Motor neuron (in vitro differentiated cells): ENCODE results near the gene MOB3B. TPM values are rescaled to one million over a fixed set of nuclear protein-coding genes. Genes with fewer than 3 reads are reported as not detected.
A peak's percentile ranks its signal among the peaks of the same experiment; 100 is the strongest.

Experiments
- ATAC-seq, 8 experiments: fragments of 200-7000 bp; cut with Tn5 transposase; replicated peaks in 6 of 8; 2 replicates each; pipeline ENCODE4 v1.8.0; 2021; ENCODE audit warnings: mild to moderate bottlenecking in 8 of 8, moderate library complexity in 8 of 8
- H3K27ac ChIP-seq, 2 donors: fragments of 250-450 bp; sonication (Bioruptor Pico); 2 replicates each; pipeline ENCODE4 v1.9.0; 2021; ENCODE audit warnings: antibody characterized with exemption in 2 of 2, mild to moderate bottlenecking in 2 of 2, moderate library complexity in 1 of 2
- H3K4me1 ChIP-seq, 2 donors: fragments of 250-450 bp; sonication (Bioruptor Pico); replicated peaks in 1 of 2; 2 replicates each; pipeline ENCODE4 v1.6.1; 2021; ENCODE audit warnings: antibody characterized with exemption in 2 of 2, mild to moderate bottlenecking in 2 of 2, moderate library complexity in 1 of 2
- H3K4me3 ChIP-seq, 5 donors: fragments of 250-450 bp; sonication (Bioruptor Pico); 2 replicates each; pipeline ENCODE4 v1.9.0; 2021; ENCODE audit warnings: antibody characterized with exemption in 5 of 5, mild to moderate bottlenecking in 5 of 5, moderate library complexity in 4 of 5
- WGBS, 10 experiments: fragments of 450-650 bp; shearing (Covaris generic); methylation state at CpG; one replicate each; pipeline ENCODE4 v1.0.0; 2022; 5-methylcytosine and 5-hydroxymethylcytosine counted together
- in situ Hi-C, 9 experiments: fragments of 400-800 bp; cut with MboI; loops; one replicate each; pipeline ENCODE4 v1.15.0; 2021; ENCODE audit warnings: low sequenced_read_pairs in 9 of 9, low pct_unique_long_range_greater_than_20kb in 2 of 9; ENCODE audit not compliant: unreplicated experiment in 9 of 9
- total RNA-seq, 8 experiments: library from RNA; unstranded; fragments of 300-600 nt; gene quantifications; 2 replicates each; pipeline versions ENCODE4 v1.2.3 to v1.2.4, GENCODE V29; 2022

MOB3B gene
- total RNA-seq, 8 experiments from 2014 or later = 3.7 to 13.4 (median 5.2) TPM

DNA sequence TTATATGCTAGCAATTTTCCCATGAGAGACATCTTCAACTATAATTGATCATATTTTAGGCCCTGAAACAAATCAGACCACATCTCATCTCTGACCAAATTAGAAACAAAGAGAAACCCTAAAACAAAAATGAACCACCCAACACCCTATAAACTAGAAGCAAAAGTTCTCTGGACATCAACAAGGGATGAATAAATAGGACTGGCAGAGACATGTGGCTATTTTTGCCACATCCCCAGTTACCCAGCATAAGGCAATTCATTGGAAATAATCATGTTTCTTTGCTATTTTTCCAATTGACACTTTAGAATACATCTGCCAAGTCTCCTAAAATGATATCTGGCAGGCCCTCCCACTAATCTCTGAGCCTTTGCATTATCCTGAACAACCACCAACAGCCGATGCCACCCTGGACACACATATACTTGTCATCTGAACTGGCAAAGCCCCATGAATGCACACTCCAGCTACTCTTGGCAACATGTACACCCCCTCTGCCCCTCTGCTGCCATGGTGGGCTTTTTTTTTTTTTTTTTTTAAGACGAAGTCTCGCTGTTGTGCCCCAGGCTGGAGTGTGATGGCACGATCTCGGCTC lies 179.1 kb downstream of the MOB3B start:
- peaks cover 0 to 23% of the 10 kb centered on the region in 2 donors for H3K4me1 ChIP-seq
- no peak overlapping the region for H3K27ac ChIP-seq
- in situ Hi-C loops = no loop called here
- WGBS, 10 experiments = 70 to 100% (median 100%) methylated on average over 1 to 4 of the region's 5 CpGs; no CpG with 5 or more reads in 5 of the 10 experiments
- no peak for ATAC-seq
- no peak overlapping the region for H3K4me3 ChIP-seq

GRCh38 chr9:27349698-27350080 lies 179.9 kb downstream of the MOB3B start:
- WGBS, 10 experiments = 43 to 88% (median 69%) methylated on average over 1 of the region's 1 CpG; no CpG with 5 or more reads in 5 of the 10 experiments
- in situ Hi-C loops = loop anchor here in 2 of 9 experiments (25.0 kb wide), 1 partner anchor 188 kb away; the partner anchor contains the start of gene MOB3B (in 2 of the 2)

DNA sequence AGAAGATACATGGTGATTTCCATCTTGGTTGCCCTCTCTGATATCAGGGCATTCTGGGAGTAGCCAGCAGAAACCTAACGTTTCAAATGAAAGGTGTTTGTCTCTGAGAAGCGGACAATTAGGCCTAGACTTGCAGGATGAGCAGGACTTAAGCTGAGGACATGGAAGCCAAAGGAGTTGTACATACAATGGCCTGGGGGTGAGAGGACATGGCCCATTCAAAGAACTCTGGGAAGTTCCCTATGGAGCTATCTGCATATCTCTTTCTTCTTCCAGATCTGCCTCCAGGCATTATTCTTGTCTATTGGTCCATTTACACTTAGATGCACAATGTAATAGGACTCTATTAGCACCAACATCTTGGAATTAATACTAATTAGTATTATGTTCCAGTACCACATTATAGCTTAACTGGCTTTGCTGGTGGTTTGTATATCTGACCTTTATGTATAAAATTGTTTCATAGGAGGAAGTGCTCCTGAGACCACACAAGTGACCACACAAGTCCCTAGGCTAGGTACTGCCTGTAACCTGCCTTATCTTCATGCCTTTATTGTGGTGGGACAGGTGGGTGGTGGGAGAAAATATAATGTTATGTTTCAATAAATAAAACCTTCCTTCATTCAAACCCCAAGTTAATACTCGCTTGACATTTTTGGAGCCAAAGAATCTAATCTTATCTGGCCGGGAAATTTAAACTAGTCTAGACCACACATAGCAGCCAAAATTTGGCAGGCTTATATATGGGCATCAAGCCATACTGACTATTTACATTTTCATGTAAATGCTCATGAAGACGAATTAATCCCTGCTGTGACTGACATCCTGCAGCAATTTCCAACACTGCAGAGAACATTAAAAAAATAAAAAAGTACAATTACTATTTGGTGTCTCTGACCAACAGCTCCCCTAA lies 180.6 kb downstream of the MOB3B start:
- no peak overlapping the region for H3K27ac ChIP-seq
- in situ Hi-C loops = loop anchor here in 2 of 9 experiments (25.0 kb wide), 1 partner anchor 188 kb away; the partner anchor contains the start of gene MOB3B (in 2 of the 2)
- 10 to 80% (median 71%) methylated on average over 2 to 5 of the region's 5 CpGs; no CpG with 5 or more reads in 1 of the 10 experiments for WGBS, 10 experiments
- peak in 1 of 8 experiments; percentile 46 for ATAC-seq
- no peak overlapping the region for H3K4me3 ChIP-seq
- H3K4me1 ChIP-seq = peaks cover 0 to 18% of the 10 kb centered on the region in 2 donors

More at GRCh38 chr9:27349698-27350080, 179.9 kb downstream of the MOB3B start:
- Histone ChIP-seq H3K4me1 (peaks cover 0 to 23% of the 10 kb centered on the region in 2 donors), H3K4me3 (no peak overlapping the region), H3K27ac (no peak overlapping the region)
- ATAC-seq = peak in 1 of 8 experiments; percentile 11

DNA sequence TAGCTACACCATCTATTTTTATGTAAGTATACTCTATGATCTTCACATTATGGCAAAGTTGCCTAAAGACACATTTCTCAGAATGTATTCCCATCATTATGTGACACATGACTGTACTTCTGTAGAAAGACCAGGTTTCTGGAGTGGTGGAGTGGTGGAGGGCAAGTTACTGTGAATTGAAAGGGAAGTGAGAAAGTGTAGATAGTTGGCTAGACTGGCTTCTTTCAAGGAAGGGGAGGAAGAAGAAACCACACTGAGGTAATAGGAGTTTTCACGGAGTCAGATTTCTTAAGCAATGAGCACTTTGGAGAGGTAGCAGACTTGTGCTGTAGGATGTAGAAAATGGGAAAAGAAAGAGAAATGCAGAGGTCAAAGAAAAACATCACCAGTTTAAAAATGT lies 181.7 kb downstream of the MOB3B start:
- Histone ChIP-seq H3K27ac (no peak overlapping the region), H3K4me3 (no peak overlapping the region), H3K4me1 (peaks cover 0 to 9% of the 10 kb centered on the region in 2 donors)
- in situ Hi-C loops = loop anchor here in 2 of 9 experiments (25.0 kb wide), 1 partner anchor 189 kb away; the partner anchor contains the start of gene MOB3B (in 2 of the 2)
- ATAC-seq = no peak
- WGBS, 10 experiments = 88 to 100% (median 100%) methylated on average over 1 of the region's 1 CpG; no CpG with 5 or more reads in 3 of the 10 experiments

DNA sequence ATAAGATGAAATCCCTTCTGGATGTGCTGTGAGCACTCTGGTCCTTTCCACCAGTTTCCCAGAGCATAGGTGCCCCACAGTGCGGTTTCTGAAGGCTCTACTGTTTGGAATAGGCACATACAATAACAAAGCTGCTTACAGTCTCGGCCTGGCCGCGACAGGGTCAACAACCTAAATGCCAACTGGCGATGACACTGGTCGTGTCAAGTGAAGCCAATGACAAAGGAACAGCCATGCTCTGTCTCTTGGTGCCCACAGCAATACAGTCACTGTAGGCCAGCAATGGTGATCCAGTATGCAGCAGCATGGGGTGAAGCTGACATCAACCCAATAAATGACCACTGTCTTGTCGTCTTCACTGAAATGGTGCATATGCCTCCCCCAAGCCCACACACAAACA lies 184.8 kb downstream of the MOB3B start:
- 75 to 100% (median 98%) methylated on average over 1 to 4 of the region's 7 CpGs; no CpG with 5 or more reads in 4 of the 10 experiments for WGBS, 10 experiments
- H3K4me1 ChIP-seq = peaks cover 14 to 22% of the 10 kb centered on the region in 2 donors
- ATAC-seq = no peak
- in situ Hi-C loops = loop anchor here in 2 of 9 experiments (25.0 kb wide), 1 partner anchor 193 kb away; the partner anchor contains the start of gene MOB3B (in 2 of the 2)
- H3K4me3 ChIP-seq = no peak overlapping the region
- no peak overlapping the region for H3K27ac ChIP-seq

GRCh38 chr9:27341545-27342294 lies 187.9 kb downstream of the MOB3B start:
- ATAC-seq = peak in 1 of 8 experiments; percentile 23
- 24 to 100% (median 90%) methylated on average over 2 to 9 of the region's 9 CpGs; no CpG with 5 or more reads in 1 of the 10 experiments for WGBS, 10 experiments
- H3K27ac ChIP-seq = no peak overlapping the region
- H3K4me3 ChIP-seq = no peak overlapping the region
- peaks cover 16 to 22% of the 10 kb centered on the region in 2 donors for H3K4me1 ChIP-seq
- in situ Hi-C loops = loop anchor here in 2 of 9 experiments (25.0 kb wide), 1 partner anchor 196 kb away; the partner anchor contains the start of gene MOB3B (in 2 of the 2)

GRCh38 chr9:27340961-27341511 lies 188.6 kb downstream of the MOB3B start:
- in situ Hi-C loops = loop anchor here in 2 of 9 experiments (25.0 kb wide), 1 partner anchor 196 kb away; the partner anchor contains the start of gene MOB3B (in 2 of the 2)
- ATAC-seq = peak in 5 of 8 experiments; percentile 46 to 79 (median 70)
- Histone ChIP-seq H3K27ac (no peak overlapping the region), H3K4me1 (peaks cover 16 to 22% of the 10 kb centered on the region in 2 donors), H3K4me3 (no peak overlapping the region)
- WGBS, 10 experiments = 33 to 54% (median 38%) methylated on average over 3 to 7 of the region's 7 CpGs; no CpG with 5 or more reads in 3 of the 10 experiments

DNA sequence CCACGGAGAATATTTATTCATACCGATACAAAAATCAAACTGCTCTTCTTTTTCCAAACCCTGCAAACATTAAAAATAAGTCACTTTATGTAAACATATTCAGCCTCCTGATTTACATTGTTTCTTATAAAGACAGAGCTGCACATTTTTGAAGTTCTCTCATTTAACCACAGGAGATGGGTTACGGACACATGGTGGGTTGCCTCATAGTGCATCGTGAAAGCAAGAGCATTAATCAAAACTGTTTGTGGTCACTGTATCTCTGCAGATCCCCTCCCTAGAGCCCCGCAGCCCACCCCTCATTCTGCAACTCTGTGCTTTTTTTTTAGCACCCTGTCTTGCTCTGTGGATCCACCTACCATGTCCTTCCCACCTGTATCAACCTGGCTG lies 189.3 kb downstream of the MOB3B start:
- H3K27ac ChIP-seq = no peak overlapping the region
- WGBS, 10 experiments = 0 to 100% (median 23%) methylated on average over 1 to 3 of the region's 5 CpGs; no CpG with 5 or more reads in 2 of the 10 experiments
- H3K4me1 ChIP-seq = peaks cover 16 to 22% of the 10 kb centered on the region in 2 donors
- in situ Hi-C loops = loop anchor here in 2 of 9 experiments (25.0 kb wide), 1 partner anchor 197 kb away; the partner anchor contains the start of gene MOB3B (in 2 of the 2)
- H3K4me3 ChIP-seq = no peak overlapping the region
- ATAC-seq = peak in 7 of 8 experiments; percentile 14 to 62 (median 34)

DNA sequence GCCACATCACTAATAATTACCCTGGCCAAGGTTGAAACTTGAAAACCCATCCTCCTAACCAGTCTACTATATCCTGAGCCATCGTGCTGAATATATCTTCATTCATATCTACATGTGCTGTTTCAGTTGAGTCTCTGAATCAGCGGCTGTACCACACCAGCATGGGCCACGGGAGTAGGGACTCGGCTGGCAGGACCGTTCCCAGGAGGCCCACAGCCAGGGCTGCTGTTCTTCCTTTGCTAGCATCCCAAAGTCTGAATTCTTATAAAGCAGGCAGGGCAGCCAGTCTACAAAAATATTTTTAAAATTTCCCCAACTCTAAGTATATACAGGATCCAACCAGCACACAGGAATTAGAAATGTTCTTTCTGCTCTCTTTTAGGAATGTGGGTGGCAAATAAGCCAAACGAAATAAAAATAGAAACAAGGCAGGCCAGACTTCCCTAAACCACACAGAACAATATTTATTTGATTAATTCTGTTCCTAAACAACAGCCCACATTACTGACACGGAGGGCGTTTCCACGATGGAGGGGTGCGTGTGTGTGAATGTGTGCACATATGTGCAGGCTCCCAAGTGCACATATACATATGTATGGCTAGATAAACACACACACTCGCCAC lies 189.8 kb downstream of the MOB3B start:
- H3K4me3 ChIP-seq = no peak overlapping the region
- peaks cover 16 to 22% of the 10 kb centered on the region in 2 donors for H3K4me1 ChIP-seq
- no peak overlapping the region for H3K27ac ChIP-seq
- WGBS, 10 experiments = 0 to 100% (median 67%) methylated on average over 1 to 11 of the region's 11 CpGs
- in situ Hi-C loops = loop anchor here in 8 of 9 experiments (10.0 to 25.0 kb wide), 4 partner anchors 185 to 205 kb away; partner anchors contain the start of genes MOB3B (in 3 of the 8) and IFNK (in 1 of the 8)
- ATAC-seq = peak in 5 of 8 experiments; percentile 35 to 88 (median 87)

DNA sequence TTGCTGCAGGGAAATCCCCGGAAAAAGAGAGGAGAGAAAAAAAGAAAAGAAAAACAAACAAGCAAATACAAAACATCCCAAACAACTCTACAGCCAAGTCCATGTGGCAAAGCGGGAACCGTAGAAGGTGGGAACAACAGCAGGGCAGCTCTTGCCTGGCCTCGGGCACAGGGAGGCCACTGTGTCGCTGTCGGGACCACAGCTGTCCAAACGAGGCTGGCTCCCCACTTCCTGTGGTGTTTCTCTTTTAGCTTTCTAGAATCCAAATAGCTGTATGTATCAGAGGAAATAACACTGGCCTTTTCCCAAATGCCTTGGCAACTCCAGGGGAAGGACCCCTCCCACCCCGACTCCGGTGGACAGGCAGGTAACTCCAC lies 191.1 kb downstream of the MOB3B start:
- peak in 1 of 8 experiments; percentile 19 for ATAC-seq
- H3K27ac ChIP-seq = no peak overlapping the region
- peaks cover 16 to 24% of the 10 kb centered on the region in 2 donors for H3K4me1 ChIP-seq
- 49 to 100% (median 90%) methylated on average over 1 to 9 of the region's 9 CpGs for WGBS, 10 experiments
- H3K4me3 ChIP-seq = no peak overlapping the region
- in situ Hi-C loops = loop anchor here in 8 of 9 experiments (10.0 to 25.0 kb wide), 4 partner anchors 186 to 206 kb away; partner anchors contain the start of genes MOB3B (in 3 of the 8) and IFNK (in 1 of the 8)
